ENCODE results near the gene CARD10.

The CARD10 gene

GRCh38 chr22:37519268-37520195 lies at the start of gene CARD10:
Gene CARD10 (minus strand): TSS chr22:37519415. CDS start chr22:37519200, 215 bp downstream.
- no peak for DNase-seq

GRCh38 chr22:37568448-37569008 lies 49.3 kb upstream of the CARD10 start:
- no peak for DNase-seq

- no peak for DNase-seq
These were observed 48.8 kb upstream of the CARD10 start for GRCh38 chr22:37568012-37568411.

- peak; percentile 96 for DNase-seq
These were observed 47.9 kb upstream of the CARD10 start for GRCh38 chr22:37566903-37567798.

GRCh38 chr22:37566329-37566837 lies 47.2 kb upstream of the CARD10 start:
- peak; percentile 58 for DNase-seq

- DNase-seq = no peak
These were observed 46.6 kb upstream of the CARD10 start for GRCh38 chr22:37565830-37566229.

GRCh38 chr22:37564111-37564711 lies 45.0 kb upstream of the CARD10 start:
- DNase-seq = no peak

GRCh38 chr22:37563153-37564081 lies 44.2 kb upstream of the CARD10 start:
- DNase-seq = no peak

GRCh38 chr22:37562049-37562875 lies 43.0 kb upstream of the CARD10 start:
- no peak for DNase-seq

- peak; percentile 95 for DNase-seq
These were observed 42.2 kb upstream of the CARD10 start for GRCh38 chr22:37561212-37562048.

- DNase-seq = no peak
These were observed 41.5 kb upstream of the CARD10 start for GRCh38 chr22:37560608-37561211.

- DNase-seq = no peak
These were observed 40.8 kb upstream of the CARD10 start, which contains the start of gene CDC42EP1 for GRCh38 chr22:37559901-37560607. Gene CDC42EP1 (plus strand): TSS chr22:37560480. CDS start chr22:37566350, 5,870 bp downstream.

- DNase-seq = no peak
These were observed 40.3 kb upstream of the CARD10 start for GRCh38 chr22:37559521-37559900.

- DNase-seq = no peak
These were observed 39.6 kb upstream of the CARD10 start for GRCh38 chr22:37558815-37559214.

- no peak for DNase-seq
These were observed 38.2 kb upstream of the CARD10 start for GRCh38 chr22:37557321-37558001.

GRCh38 chr22:37556710-37557109 lies 37.5 kb upstream of the CARD10 start:
- DNase-seq = no peak

GRCh38 chr22:37555029-37555428 lies 35.8 kb upstream of the CARD10 start:
- no peak for DNase-seq

- no peak for DNase-seq
These were observed 34.5 kb upstream of the CARD10 start for GRCh38 chr22:37553725-37554124.
